ENCODE results near the gene NUCKS1. TPM values are rescaled to one million over a fixed set of nuclear protein-coding genes. Genes with fewer than 3 reads are reported as not detected.

The NUCKS1 gene
- total RNA-seq, 1 donor = 60.8 TPM

DNA sequence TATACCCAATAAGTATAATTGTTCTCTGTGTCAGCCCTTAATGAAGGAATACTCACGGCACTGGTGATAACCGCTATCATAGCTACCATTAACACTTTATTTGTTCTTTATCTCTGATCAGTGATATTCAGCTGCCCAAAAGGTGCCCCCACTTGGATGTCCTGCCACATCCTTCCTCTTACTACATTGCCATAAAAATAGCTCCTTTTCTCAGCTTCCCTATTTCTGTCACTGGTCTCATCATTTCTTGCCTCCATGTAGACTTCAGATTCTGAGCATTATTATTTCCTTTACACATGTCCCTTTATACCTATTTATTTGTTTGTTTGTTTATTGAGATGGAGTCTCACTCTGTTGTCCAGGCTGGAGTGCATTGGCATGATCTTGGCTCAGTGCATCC lies 28.0 kb upstream of the NUCKS1 start:
- H3K27me3 ChIP-seq (ENCODE audit: insufficient read depth, low read length) = no peaks in the 10 kb centered on the region
- peaks cover 40% of the 10 kb centered on the region for H3K4me1 ChIP-seq (ENCODE audit: insufficient read depth, low read length)
- H3K9me3 ChIP-seq (ENCODE audit: low read depth, low read length) = no peaks in the 10 kb centered on the region
- no peak overlapping the region for H3K4me3 ChIP-seq (ENCODE audit: low read length)

DNA sequence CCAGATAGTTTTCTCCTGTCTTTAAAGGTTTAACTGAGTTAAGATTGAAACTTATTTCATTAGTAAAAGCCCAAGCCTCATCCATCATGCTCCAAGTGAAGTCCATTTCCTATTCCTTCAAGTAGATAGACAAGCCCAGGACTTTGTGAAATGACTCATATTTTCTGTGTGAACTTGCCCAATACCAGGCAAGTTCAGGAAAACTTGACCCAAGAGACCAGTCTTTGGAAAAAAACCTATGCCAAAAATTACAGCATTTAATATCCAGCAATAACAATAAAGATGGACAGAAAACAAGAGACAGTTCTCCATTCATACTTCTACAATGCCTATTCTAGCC lies 25.7 kb upstream of the NUCKS1 start:
- Histone ChIP-seq H3K9me3 (ENCODE audit: low read depth, low read length) (no peaks in the 10 kb centered on the region), H3K27me3 (ENCODE audit: insufficient read depth, low read length) (no peaks in the 10 kb centered on the region), H3K4me1 (ENCODE audit: insufficient read depth, low read length) (peaks cover 55% of the 10 kb centered on the region), H3K4me3 (ENCODE audit: low read length) (peak overlapping the region; percentile 86)

- no peaks in the 10 kb centered on the region for H3K9me3 ChIP-seq (ENCODE audit: low read depth, low read length)
- peak within 1 kb of the TSS; percentile 86 for H3K4me3 ChIP-seq (ENCODE audit: low read length)
- H3K4me1 ChIP-seq (ENCODE audit: insufficient read depth, low read length) = peaks cover 55% of the 10 kb centered on the region
- no peaks in the 10 kb centered on the region for H3K27me3 ChIP-seq (ENCODE audit: insufficient read depth, low read length)
Observed at GRCh38 chr1:205775015-205775716, 25.2 kb upstream of the NUCKS1 start, which contains the start of gene RAB29. Gene RAB29, minus strand, starts transcription at chr1:205775482. Its CDS starts 526 bp downstream, at chr1:205774956.

DNA sequence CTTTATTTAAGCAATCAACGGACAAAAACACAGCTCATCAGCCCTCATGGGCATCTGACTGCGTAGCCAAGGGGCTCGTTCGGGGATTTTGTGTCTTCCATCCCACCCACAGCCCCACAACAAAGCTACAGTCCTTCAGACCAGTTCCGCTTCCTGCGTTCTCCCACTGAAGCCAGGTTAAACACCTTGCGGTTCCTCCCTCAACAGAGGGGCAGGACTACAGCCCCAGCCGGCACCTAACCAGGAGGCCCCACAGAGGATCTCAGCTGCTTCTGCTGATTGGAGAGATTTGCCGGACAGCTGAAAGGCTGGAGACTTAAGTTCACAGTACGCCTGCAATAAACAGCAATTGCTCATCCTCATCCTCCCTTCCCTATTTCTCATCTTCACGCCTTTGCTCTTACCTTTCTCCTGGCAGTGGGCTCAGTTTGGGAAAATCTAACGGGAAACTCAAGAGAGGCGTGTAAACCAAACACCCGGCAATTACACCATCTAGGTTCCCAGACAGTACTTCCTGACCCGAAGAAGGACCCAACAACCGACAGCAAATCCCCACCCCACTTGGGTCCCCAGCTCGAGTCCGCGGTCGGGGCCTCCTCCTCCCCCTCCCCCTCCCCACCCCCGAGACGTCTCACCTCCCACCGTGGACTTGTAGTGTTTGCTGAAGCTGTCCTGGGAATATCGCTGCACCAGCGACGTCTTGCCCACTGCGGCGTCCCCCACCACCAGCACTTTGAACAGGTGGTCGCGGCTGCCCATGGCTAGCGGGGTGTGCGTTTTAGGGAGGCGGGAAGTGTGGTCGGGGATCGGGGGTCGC lies 24.4 kb upstream of the NUCKS1 start:
- no peaks in the 10 kb centered on the region for H3K27me3 ChIP-seq (ENCODE audit: insufficient read depth, low read length)
- H3K4me1 ChIP-seq (ENCODE audit: insufficient read depth, low read length) = peaks cover 55% of the 10 kb centered on the region
- peak overlapping the region; percentile 86 for H3K4me3 ChIP-seq (ENCODE audit: low read length)
- no peaks in the 10 kb centered on the region for H3K9me3 ChIP-seq (ENCODE audit: low read depth, low read length)

DNA sequence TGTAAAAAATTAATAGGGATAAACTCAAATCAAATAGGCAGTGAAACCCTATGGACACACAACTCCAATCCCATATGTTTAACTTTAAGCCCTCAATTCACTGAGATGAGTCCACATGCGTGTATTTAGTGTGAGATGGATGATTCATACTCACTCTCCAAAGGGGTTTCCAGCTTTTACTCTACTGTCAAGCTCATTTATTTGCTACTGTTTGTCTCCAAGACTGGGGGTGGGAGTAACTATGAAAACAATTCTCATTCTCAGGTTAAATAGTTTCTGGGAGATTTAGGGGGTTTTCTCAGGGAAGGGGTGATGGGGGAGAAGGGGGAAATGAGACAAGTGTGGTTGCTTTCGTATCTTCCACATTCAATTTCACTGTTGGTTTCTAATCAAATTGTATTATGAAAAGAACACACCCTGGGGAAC lies 22.6 kb upstream of the NUCKS1 start:
- Histone ChIP-seq H3K27me3 (ENCODE audit: insufficient read depth, low read length) (no peaks in the 10 kb centered on the region), H3K9me3 (ENCODE audit: low read depth, low read length) (no peaks in the 10 kb centered on the region), H3K4me1 (ENCODE audit: insufficient read depth, low read length) (peaks cover 42% of the 10 kb centered on the region), H3K4me3 (ENCODE audit: low read length) (no peak overlapping the region)

DNA sequence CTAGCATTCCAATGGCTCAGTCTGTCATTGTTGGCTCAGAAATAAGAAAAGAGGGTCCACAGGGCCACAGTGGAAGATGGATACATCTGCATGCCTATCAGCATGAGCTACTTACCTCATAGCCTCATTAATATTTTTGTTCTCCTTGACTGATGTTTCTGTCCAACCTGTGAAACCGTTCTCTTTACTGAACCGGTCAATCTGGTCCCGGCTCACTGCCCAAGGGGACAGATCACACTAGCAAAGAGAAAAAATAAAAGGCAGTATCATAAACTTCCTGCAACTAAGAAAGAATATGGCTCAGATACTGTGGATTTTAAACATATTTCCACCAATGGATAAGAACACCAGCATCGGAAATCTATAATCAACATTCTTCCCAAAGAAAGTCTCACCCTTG lies 20.6 kb upstream of the NUCKS1 start:
- Histone ChIP-seq H3K9me3 (ENCODE audit: low read depth, low read length) (no peaks in the 10 kb centered on the region), H3K27me3 (ENCODE audit: insufficient read depth, low read length) (no peaks in the 10 kb centered on the region)

DNA sequence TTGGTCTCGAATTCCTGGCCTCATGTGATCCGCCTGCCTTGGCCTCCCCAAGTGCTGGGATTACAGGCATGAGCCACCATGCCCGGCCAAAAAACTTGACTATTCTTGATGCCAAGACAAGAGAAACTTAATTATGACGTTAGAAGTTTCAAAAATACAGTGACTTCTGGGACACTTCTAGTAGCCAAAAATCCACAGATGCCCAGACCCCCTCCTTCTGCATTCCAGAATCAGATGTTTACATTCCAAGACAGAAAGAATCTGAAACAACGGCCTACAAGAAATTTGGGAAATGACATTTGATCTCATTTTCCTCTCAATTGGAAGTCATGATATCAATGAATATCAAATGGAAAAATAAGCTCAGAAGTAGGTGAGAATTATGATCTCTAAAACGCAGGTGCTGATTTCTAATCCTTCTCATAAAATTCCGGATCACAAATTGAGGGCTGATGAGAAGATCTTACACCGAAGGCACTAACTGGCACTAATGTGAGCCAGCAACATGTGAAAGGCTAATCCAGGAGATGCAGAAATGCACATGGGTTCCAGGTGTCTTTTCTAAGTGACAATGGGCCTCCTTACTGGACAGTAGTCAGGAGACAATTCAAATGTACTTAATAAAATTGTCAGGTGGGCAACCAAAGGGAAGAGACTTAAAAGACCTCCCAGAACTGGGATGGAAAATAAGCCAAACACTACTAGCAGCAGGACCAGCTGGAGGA lies 19.8 kb upstream of the NUCKS1 start:
- Histone ChIP-seq H3K4me1 (ENCODE audit: insufficient read depth, low read length) (peaks cover 32% of the 10 kb centered on the region), H3K9me3 (ENCODE audit: low read depth, low read length) (no peaks in the 10 kb centered on the region), H3K27me3 (ENCODE audit: insufficient read depth, low read length) (no peaks in the 10 kb centered on the region), H3K4me3 (ENCODE audit: low read length) (no peak overlapping the region)

More for the DNA sequence above, 20.6 kb upstream of the NUCKS1 start:
- no peak overlapping the region for H3K4me3 ChIP-seq (ENCODE audit: low read length)
- peaks cover 35% of the 10 kb centered on the region for H3K4me1 ChIP-seq (ENCODE audit: insufficient read depth, low read length)

DNA sequence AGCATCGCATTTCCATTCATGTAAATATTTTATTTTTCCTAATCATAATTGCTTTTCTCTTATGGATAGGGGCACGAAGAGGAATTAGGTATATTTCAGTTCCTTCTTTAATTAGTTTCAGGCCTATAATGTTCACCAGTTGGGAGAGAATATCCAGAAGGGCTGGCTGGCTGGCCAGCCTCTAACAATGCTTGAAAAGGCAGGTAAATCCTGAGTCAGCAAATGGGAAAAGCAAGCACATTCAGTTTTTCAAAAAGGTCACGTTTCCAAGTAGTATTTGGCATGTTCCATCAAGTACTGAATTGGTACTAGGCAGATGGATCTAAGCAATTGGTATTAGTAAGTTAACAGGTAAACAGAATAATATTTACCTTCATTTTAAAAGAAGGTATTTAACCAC lies 17.3 kb upstream of the NUCKS1 start:
- Histone ChIP-seq H3K4me3 (ENCODE audit: low read length) (no peak overlapping the region), H3K9me3 (ENCODE audit: low read depth, low read length) (no peaks in the 10 kb centered on the region), H3K4me1 (ENCODE audit: insufficient read depth, low read length) (peaks cover 11% of the 10 kb centered on the region), H3K27me3 (ENCODE audit: insufficient read depth, low read length) (no peaks in the 10 kb centered on the region)

DNA sequence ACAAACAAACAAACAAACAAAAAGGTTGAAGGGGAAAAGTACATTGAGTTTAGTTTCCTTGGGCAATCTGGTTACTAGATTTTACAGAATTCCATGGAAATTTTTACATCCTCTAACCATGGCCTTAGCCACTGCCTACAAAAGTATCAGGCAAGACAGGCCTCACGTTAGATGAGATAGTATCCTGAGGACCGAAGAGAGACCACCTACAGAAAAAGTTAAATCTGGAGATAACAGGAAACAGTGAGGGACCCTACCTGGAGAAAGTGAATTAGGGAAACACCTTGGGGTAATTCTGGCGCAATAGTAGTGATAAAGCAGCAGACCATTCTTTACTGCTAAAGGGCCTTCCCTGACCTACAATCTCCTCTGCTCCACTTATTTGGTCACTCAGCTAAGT lies 16.6 kb upstream of the NUCKS1 start:
- no peaks in the 10 kb centered on the region for H3K9me3 ChIP-seq (ENCODE audit: low read depth, low read length)
- H3K4me3 ChIP-seq (ENCODE audit: low read length) = no peak overlapping the region

DNA sequence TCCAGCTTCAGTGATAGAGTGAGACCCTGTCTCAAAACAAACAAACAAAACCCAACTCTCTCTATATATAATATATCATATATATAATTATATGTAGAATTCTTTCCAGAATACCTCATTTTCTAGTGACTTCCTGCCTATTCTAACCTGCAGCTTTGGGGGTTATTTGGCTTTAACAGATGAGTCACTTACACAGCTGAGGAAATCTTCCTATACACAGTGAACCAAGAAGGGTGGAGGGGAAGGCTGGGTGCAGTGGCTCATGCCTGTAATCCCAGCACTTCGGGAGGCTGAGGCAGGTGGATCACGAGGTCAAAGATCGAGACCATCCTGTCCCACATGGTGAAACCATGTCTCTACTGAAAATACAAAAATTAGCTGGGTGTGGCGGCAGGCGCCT lies 16.1 kb upstream of the NUCKS1 start:
- Histone ChIP-seq H3K27me3 (ENCODE audit: insufficient read depth, low read length) (no peaks in the 10 kb centered on the region), H3K4me3 (ENCODE audit: low read length) (no peak overlapping the region), H3K9me3 (ENCODE audit: low read depth, low read length) (no peaks in the 10 kb centered on the region), H3K4me1 (ENCODE audit: insufficient read depth, low read length) (no peaks in the 10 kb centered on the region)

More for the DNA sequence above, 16.6 kb upstream of the NUCKS1 start:
- Histone ChIP-seq H3K4me1 (ENCODE audit: insufficient read depth, low read length) (peaks cover 5% of the 10 kb centered on the region), H3K27me3 (ENCODE audit: insufficient read depth, low read length) (no peaks in the 10 kb centered on the region)

DNA sequence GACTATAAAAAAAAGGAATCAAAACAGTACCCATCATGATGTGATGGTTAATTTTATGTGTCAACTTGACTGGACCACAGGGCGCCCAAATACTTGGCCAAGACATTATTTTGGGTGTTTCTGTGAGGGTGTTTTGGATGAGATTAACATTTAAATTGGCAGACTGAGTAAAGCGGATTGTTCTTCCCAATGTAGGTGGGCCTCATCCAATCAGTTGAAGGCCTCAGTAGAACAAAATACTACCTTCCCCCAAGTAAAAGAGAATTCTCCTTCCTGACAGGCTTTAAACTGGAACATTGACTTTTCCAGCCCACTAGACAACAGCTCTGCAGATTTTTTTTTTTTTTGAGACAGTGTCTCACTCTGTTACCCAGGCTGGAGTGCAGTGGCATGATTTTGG lies 14.6 kb upstream of the NUCKS1 start:
- Histone ChIP-seq H3K4me1 (ENCODE audit: insufficient read depth, low read length) (no peaks in the 10 kb centered on the region), H3K4me3 (ENCODE audit: low read length) (no peak overlapping the region), H3K27me3 (ENCODE audit: insufficient read depth, low read length) (no peaks in the 10 kb centered on the region), H3K9me3 (ENCODE audit: low read depth, low read length) (no peaks in the 10 kb centered on the region)

GRCh38 chr1:205763980-205764379 lies 14.0 kb upstream of the NUCKS1 start:
- no peak overlapping the region for H3K4me3 ChIP-seq (ENCODE audit: low read length)
- H3K4me1 ChIP-seq (ENCODE audit: insufficient read depth, low read length) = no peaks in the 10 kb centered on the region

GRCh38 chr1:205760606-205761005 lies 10.6 kb upstream of the NUCKS1 start:
- Histone ChIP-seq H3K4me3 (ENCODE audit: low read length) (no peak overlapping the region), H3K4me1 (ENCODE audit: insufficient read depth, low read length) (no peaks in the 10 kb centered on the region), H3K27me3 (ENCODE audit: insufficient read depth, low read length) (no peaks in the 10 kb centered on the region), H3K9me3 (ENCODE audit: low read depth, low read length) (no peaks in the 10 kb centered on the region)

More at GRCh38 chr1:205763980-205764379, 14.0 kb upstream of the NUCKS1 start:
- Histone ChIP-seq H3K27me3 (ENCODE audit: insufficient read depth, low read length) (no peaks in the 10 kb centered on the region), H3K9me3 (ENCODE audit: low read depth, low read length) (no peaks in the 10 kb centered on the region)

DNA sequence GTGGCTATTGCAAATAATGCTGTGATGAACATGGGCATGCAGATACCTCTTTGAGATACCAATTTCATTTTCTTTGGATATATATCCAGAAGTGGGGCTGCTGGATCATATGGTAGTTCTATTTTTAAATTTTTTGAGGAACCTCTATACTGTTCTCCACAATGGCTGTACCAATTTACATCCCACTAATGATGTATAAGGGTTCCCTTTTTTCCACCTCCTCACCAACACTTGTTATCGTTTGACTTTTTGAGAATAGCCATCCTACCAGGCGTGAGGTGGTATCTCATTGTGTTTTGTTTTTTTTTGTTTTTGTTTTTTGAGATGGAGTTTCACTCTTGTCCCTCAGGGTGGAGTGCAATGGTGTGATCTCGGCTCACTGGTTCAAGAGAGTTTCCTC lies 6.6 kb upstream of the NUCKS1 start:
- Histone ChIP-seq H3K4me1 (ENCODE audit: insufficient read depth, low read length) (no peaks in the 10 kb centered on the region), H3K27me3 (ENCODE audit: insufficient read depth, low read length) (no peaks in the 10 kb centered on the region), H3K4me3 (ENCODE audit: low read length) (no peak overlapping the region), H3K9me3 (ENCODE audit: low read depth, low read length) (no peaks in the 10 kb centered on the region)

DNA sequence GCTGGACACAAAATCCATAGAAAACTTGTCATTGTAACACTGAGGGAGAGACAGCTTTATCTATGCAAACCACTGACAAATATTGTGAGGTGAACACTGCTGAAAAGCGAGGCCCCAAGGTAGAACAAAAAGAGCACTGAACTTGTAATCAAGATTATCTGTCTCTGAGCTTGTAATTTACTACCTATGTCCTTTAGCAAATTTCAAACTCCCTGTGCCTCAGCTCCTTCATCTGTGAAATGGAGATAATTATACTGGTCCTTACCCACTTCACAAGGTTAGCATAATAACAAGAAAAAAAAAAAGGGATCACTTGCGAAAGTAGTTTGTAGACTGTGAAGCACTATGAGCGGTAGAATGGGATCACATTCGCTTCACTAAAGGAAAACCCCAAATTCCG lies 4.9 kb upstream of the NUCKS1 start:
- Histone ChIP-seq H3K27me3 (ENCODE audit: insufficient read depth, low read length) (no peaks in the 10 kb centered on the region), H3K4me1 (ENCODE audit: insufficient read depth, low read length) (peaks cover 4% of the 10 kb centered on the region), H3K9me3 (ENCODE audit: low read depth, low read length) (no peaks in the 10 kb centered on the region), H3K4me3 (ENCODE audit: low read length) (no peak overlapping the region)

Data from mononuclear cell (primary cell).